Measurements from ENCODE around the gene TSC22D2.
"Not testable (repeated sequence)": the region's sequence is repeated elsewhere in the genome, so short reads cannot be mapped to it uniquely, and the experiment has no call there.

TSC22D2 gene

GRCh38 chr3:150449169-150449721, 41.1 kb downstream of the TSC22D2 start:
- DNase-seq = no peak

- DNase-seq = peak; percentile 81 to 89
Observed at GRCh38 chr3:150450916-150451315, 42.8 kb downstream of the TSC22D2 start.

DNA sequence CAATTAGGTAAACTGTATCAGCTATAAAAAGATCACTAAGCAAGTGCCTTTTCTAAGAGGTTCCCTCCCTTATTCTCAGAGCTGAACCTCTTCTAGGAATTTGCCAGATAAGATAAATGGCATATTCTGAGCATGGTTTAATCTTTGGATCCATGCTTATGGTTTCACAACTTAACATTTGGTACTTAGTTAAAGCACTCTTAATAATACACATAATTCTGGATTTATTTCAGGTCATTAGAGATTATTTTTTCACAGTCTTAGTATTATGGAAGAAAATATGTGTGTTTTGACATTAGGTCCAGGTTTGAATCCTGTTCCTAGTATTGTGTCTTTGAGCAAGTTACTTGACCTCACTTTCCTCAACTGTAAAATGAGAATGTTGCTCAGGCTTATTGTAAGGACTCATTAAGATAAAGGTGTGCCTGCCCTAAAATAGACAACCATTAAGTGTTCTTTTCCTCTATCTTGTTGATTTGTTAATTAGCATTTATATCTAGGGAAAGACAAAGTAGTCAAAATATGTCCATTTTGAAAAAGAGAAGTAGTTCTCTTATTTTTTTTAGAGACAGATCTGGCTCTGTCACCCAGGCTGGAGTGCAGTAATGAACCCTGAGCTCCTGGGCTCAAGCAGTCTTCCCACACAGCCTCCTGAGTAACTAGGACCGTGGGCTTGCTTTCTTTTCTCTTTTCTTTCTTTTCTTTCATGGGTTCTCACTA, 43.4 kb downstream of the TSC22D2 start:
- DNase-seq = peak; percentile 11 to 39

DNA sequence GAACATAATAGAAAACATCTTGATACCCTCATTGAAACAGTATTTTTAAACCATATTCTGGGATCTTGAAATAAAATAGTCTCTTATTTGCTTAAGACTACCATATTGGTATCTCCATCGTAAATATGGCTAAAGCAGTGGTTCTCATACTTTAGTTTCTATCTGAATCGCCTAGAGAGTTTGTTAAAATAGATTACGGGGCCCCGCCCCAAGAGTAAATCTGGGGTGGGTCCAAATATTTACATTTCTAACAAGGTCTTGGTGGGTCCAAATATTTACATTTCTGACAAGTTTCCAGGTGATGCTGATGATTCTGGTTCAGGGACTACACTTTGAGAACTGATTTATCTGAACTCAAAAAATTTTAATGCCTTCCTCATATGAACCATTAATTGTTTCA, 45.3 kb downstream of the TSC22D2 start:
- DNase-seq = no peak

GRCh38 chr3:150454085-150454484, 46.0 kb downstream of the TSC22D2 start:
- DNase-seq = no peak

- no peak for DNase-seq
Observed at GRCh38 chr3:150454622-150455021, 46.5 kb downstream of the TSC22D2 start.

DNA sequence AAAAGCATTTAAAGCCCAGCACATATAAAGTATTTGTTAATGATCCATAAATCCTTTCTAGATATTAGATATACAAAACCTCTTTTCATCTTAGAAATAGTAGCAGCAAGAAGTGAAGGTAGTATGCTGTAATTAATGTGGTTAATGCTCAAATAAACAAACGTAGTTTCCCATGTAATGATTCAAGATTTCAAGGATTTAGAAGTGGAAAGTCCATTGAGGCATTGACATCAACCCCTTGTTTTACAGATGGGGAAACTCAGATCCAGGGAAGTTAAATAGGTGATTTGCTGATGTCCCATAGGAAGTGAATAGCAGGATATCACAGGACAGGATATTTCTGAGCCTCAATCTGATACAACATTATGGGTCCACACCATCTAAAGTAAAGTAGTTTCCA, 47.2 kb downstream of the TSC22D2 start:
- no peak for DNase-seq

GRCh38 chr3:150458001-150458400, 49.9 kb downstream of the TSC22D2 start:
- DNase-seq = no peak

- no peak for DNase-seq
Observed at GRCh38 chr3:150460484-150460883, 52.4 kb downstream of the TSC22D2 start.

- DNase-seq = no peak
Observed at GRCh38 chr3:150461399-150461798, 53.3 kb downstream of the TSC22D2 start.

DNA sequence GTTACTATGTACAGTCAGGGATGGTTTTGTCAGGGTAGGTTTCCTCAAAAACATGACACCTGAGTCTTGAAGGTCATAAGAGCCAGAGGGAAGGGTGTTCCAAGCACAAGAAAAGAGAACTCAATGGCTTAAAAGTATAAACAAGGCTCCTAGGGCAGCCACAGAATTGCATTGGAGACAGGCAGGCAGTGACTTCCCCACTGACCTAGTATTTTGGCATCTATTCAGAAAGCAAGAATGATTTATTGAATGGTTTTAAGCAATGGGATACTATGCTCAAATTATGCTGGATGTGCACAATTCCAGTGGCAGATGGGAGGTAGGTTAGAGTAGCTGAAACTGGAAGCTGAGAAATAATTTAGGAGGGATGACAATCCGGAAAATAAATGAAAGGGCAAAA, 54.0 kb downstream of the TSC22D2 start:
- peak; percentile 18 to 39 for DNase-seq

DNA sequence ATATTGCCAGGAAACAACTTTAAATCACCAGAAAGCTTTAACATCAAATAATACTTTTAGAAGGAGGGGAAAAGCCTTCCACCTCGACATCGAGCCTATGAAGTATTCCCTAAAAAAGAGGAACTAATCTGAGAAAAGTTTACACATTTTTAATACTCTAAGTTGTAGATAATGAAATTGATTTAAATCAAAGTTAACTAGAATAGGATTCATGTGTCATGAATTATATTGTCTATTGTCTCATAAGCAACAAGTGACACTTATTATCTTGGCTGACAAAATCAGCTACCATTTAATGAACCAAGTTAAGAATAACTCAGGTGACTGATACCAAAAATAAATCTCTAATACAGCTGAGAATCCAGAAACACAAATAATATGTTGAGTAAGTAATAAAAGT, 56.6 kb downstream of the TSC22D2 start:
- no peak for DNase-seq

DNA sequence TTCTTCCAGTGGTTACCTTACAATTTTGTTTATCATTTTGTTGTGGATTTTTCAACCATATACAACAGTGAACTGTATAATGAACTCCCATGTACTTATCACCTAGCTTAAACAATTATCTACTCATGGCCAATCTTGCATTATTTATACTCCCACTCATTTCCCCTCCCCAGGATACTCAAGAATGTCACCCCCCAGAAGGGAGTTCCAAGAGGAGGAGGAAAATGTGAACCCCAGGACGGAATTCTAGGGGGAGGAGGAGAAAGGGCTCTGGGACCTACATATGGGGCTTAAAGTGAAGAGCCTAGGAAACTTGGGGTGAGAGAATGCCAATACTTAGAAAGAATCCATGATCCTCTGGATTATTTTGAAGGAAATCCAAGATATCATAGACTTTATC, 59.3 kb downstream of the TSC22D2 start:
- no peak for DNase-seq

- peak; percentile 22 to 48 for DNase-seq
Observed at GRCh38 chr3:150469031-150469930, 61.2 kb downstream of the TSC22D2 start.

DNA sequence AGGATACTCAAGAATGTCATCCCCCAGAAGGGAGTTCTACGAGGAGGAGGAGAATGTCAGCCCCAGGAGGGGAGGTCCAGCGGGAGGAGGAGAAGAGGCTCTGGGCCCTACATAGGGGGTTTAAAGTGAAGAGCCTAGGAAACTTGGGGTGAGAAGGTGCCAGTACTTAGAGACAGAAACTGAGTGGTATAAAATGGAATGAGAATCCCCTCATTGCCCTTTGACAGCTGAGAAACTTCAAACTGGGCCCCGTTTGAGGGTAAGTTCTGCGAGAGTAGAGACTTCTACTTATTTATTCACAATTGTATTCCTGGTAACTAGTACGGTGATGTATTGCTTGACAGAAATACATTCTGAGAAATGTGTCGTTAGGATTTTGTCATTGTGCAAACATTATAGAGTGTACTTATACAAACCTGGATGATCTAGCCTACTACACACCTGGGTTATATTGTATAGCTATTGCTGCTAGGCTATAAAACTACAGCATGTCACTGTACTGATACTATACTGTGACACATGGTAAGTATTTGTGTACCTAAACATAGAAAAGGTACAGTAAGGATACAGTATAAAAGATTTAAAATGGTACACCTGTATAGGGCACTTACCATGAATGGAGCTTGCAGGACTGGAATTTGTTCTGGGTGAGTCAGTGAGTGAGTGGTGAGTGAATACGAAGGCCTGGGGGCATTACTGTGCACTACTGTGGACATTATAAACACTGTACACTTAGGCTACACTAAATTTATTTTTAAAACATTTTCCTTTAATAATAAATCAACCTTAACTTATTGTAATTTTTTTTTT, 62.0 kb downstream of the TSC22D2 start:
- DNase-seq = no peak

GRCh38 chr3:150472421-150472820, 64.3 kb downstream of the TSC22D2 start:
- DNase-seq = no peak

GRCh38 chr3:150473161-150473560, 65.1 kb downstream of the TSC22D2 start:
- DNase-seq = not testable (repeated sequence)

DNA sequence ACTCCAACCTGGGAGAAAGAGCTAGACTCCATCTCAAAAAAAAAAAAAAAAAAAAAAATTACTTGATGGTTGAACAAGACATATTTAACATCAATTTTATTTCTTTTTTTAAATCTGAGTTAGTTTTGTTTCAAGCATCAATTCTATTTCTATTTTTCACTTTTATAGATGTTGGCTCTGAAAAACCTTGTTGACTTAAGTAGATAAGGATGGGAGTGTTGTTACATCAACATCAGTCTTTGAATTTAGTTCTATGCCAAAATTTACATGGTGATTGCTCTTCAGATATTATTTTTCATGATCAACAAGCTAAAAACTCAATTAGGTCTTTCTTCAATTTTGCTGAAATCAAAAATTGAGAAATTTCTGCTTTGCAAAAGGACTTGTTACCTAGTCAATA, 71.3 kb downstream of the TSC22D2 start:
- no peak for DNase-seq

DNA sequence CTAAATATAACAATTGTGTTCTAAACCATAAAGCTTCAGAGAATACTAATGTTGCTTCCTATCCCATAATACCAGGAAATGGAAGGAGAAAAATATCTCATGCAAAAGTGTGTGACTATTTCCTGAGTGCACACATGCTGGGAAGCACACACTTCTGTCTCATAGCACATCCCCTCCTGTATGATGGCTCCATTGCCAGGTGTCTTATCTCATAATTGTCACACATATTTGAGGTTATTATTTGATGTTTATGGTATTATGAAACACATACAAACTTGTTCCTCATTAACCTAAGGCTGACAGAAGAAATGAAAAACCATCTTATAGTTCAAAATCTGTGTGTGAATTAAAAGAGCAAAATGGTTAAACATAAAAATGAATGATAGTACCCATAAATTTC, 72.8 kb downstream of the TSC22D2 start:
- DNase-seq = no peak

DNA sequence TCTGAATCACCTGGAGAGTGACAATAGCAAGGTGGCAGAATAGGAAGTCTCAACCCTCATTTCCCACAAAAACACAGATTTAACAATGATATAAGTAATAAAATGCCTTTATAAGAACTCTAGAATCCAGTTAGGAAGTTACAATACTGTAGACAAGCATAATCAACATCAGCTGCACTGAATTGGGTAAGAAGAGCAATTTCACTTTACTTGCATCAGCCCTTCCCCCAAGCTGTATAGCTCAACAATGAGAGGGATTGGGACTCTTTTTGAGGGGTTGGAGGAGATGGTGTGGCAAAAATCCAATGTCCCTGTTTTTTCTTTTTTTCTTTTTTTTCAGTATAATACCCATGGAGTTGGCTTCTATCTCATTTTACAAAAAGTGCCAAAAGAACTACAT, 75.1 kb downstream of the TSC22D2 start:
- DNase-seq = no peak

DNA sequence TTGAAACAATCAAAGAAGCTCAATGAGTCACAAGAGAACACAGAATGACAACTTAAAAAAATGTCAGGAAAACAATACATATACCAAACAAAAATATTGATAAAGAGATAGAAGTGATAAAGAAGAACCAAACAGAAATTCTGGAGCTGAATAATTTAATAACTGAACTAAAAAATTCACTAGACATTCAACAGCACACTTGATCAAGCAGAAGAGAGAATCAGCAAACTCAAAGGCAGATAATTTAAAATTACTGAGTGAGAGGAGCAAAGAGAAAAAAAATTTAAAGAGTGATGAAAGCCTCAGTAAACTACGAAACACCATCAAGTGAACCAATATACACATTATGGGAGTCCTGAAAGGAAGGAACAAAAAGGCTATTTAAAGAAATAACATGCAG, 76.3 kb downstream of the TSC22D2 start:
- no peak for DNase-seq

DNA sequence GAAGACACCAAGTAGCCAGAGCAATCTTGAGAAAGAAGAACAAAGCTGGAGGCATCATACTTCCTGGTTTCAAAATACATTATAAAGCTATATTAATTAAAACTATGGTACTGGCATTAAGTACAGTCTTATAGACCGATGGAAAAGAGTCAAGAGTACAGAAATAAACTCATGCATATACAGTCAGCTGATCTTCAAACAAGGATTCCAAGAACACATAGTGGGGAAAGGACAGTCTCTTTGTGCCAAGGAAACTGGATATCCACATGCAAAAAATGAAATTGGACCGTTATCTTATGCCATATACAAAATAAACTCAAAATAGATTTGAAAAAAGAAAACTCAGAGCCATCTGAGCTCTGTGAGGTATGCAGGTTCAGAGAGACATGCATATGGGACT, 80.8 kb downstream of the TSC22D2 start:
- DNase-seq = no peak

Measured in AML-193 (cell line).